Liver (tissue), 9 donors: ENCODE data around the gene DOK6. TPM values are rescaled to one million over a fixed set of nuclear protein-coding genes. Genes with fewer than 3 reads are reported as not detected.

Experiments used
- DNase-seq: peaks from one replicate; pipeline ENCODE4 v3.0.0-alpha.2; 2017; ENCODE audit warnings: low spot score
- H3K27ac ChIP-seq, 2 donors: one replicate each; pipeline ENCODE4 v1.7.0; 2013; ENCODE audit warnings: inconsistent platforms in 2 of 2, low read length in 2 of 2, control low read depth in 1 of 2, low read depth in 1 of 2, mild to moderate bottlenecking in 1 of 2
- H3K27me3 ChIP-seq, 4 donors: one replicate each; pipeline versions ENCODE4 v1.6.1 to v1.7.0; 2013; ENCODE audit warnings: low read length in 3 of 4, inconsistent platforms in 1 of 4, mild to moderate bottlenecking in 1 of 4, moderate library complexity in 1 of 4; ENCODE audit not compliant: control insufficient read depth in 4 of 4, insufficient read depth in 4 of 4
- H3K36me3 ChIP-seq, 4 donors: one replicate each; pipeline versions ENCODE4 v1.6.1 to v1.7.0; 2013; ENCODE audit warnings: low read length in 3 of 4, mild to moderate bottlenecking in 3 of 4, low read depth in 1 of 4, moderate library complexity in 1 of 4; ENCODE audit not compliant: control insufficient read depth in 4 of 4, insufficient read depth in 3 of 4
- H3K4me1 ChIP-seq, 4 donors: one replicate each; pipeline versions ENCODE4 v1.6.1 to v1.7.0; 2013; ENCODE audit warnings: low read length in 3 of 4, mild to moderate bottlenecking in 3 of 4, moderate library complexity in 1 of 4; ENCODE audit not compliant: control insufficient read depth in 4 of 4, insufficient read depth in 4 of 4
- H3K4me3 ChIP-seq, 3 donors: one replicate each; pipeline versions ENCODE4 v1.6.1 to v1.7.0; 2013; ENCODE audit warnings: low read length in 3 of 3, control low read depth in 1 of 3, low read depth in 1 of 3, mild to moderate bottlenecking in 1 of 3
- H3K9ac ChIP-seq, 2 donors: one replicate each; pipeline ENCODE4 v1.7.0; 2013; ENCODE audit warnings: low read length in 2 of 2, mild to moderate bottlenecking in 2 of 2, moderate library complexity in 2 of 2, control low read depth in 1 of 2, low read depth in 1 of 2
- H3K9me3 ChIP-seq, 4 donors: one replicate each; pipeline versions ENCODE4 v1.6.1 to v1.7.0; 2013; ENCODE audit warnings: low read length in 3 of 4; ENCODE audit not compliant: control insufficient read depth in 4 of 4
- ATF3 ChIP-seq: IDR thresholded peaks from 2 replicates; pipeline ENCODE4 v1.6.1; 2016; ENCODE audit warnings: antibody characterized with exemption
- EGR1 ChIP-seq, 2 donors: IDR thresholded peaks; 2 replicates each; pipeline ENCODE4 v1.6.1; 2016 to 2018; ENCODE audit warnings: antibody characterized with exemption in 2 of 2, low read depth in 2 of 2
- FOXA1 ChIP-seq: IDR thresholded peaks from 2 replicates; pipeline ENCODE4 v1.6.1; 2016; ENCODE audit warnings: antibody characterized with exemption
- FOXA2 ChIP-seq: IDR thresholded peaks from 2 replicates; pipeline ENCODE4 v1.6.1; 2016; ENCODE audit warnings: antibody characterized with exemption
- GABPA ChIP-seq, 2 donors: IDR thresholded peaks in 1 of 2; conservative IDR thresholded peaks in 1 of 2; 2 replicates each; pipeline ENCODE4 v1.6.1; 2016; ENCODE audit warnings: antibody characterized with exemption in 2 of 2, mild to moderate bottlenecking in 1 of 2, moderate library complexity in 1 of 2
- HNF4A ChIP-seq, 2 donors: conservative IDR thresholded peaks; 2 replicates each; pipeline ENCODE4 v1.6.1; 2016; ENCODE audit warnings: antibody characterized with exemption in 2 of 2, mild to moderate bottlenecking in 2 of 2
- HNF4G ChIP-seq: IDR thresholded peaks from 2 replicates; pipeline ENCODE4 v1.6.1; 2016; ENCODE audit warnings: antibody characterized with exemption
- JUND ChIP-seq, 2 donors: IDR thresholded peaks; 2 replicates each; pipeline ENCODE4 v1.6.1; 2016; ENCODE audit warnings: antibody characterized with exemption in 2 of 2
- MAX ChIP-seq: IDR thresholded peaks from 2 replicates; pipeline ENCODE4 v1.6.1; 2016; ENCODE audit warnings: antibody characterized with exemption
- NR2F2 ChIP-seq: IDR thresholded peaks from 2 replicates; pipeline ENCODE4 v1.6.1; 2016; ENCODE audit warnings: antibody characterized with exemption
- RAD21 ChIP-seq, 2 donors: IDR thresholded peaks; 2 replicates each; pipeline ENCODE4 v1.6.1; 2016; ENCODE audit warnings: antibody characterized with exemption in 2 of 2, mild to moderate bottlenecking in 2 of 2
- REST ChIP-seq: IDR thresholded peaks from 2 replicates; pipeline ENCODE4 v1.6.1; 2016; ENCODE audit warnings: antibody characterized with exemption, mild to moderate bottlenecking
- RXRA ChIP-seq, 2 donors: IDR thresholded peaks; 2 replicates each; pipeline ENCODE4 v1.6.1; 2017 to 2018; ENCODE audit warnings: antibody characterized with exemption in 2 of 2, mild to moderate bottlenecking in 1 of 2
- SP1 ChIP-seq: IDR thresholded peaks from 2 replicates; pipeline ENCODE4 v1.6.1; 2018; ENCODE audit warnings: antibody characterized with exemption, mild to moderate bottlenecking
- TAF1 ChIP-seq: conservative IDR thresholded peaks from 2 replicates; pipeline ENCODE4 v1.6.1; 2016; ENCODE audit warnings: antibody characterized with exemption, mild to moderate bottlenecking
- YY1 ChIP-seq: IDR thresholded peaks from 2 replicates; pipeline ENCODE4 v1.6.1; 2016; ENCODE audit warnings: antibody characterized with exemption, mild to moderate bottlenecking
- ZBTB33 ChIP-seq: IDR thresholded peaks from 2 replicates; pipeline ENCODE4 v1.6.1; 2016; ENCODE audit warnings: antibody characterized with exemption
- WGBS: extraction: QIAGEN DNeasy Blood & Tissue Kit; methylation state at CpG from one replicate; pipeline ENCODE4 v1.1.7; 2013; 5-methylcytosine and 5-hydroxymethylcytosine counted together
- polyA plus RNA-seq, 2 donors: library from polyadenylated mRNA; stranded (reverse) in 1 of 2; unstranded in 1 of 2; fragments of 200-250 nt in 1 of 2; fragments of >200 nt in 1 of 2; fragmentation: Nextera tagmentation in 1 of 2; extraction: Ambion mirVana in 1 of 2; gene quantifications; one replicate each; pipeline versions ENCODE4 v1.2.1 to v1.2.3, GENCODE V29; 2013 to 2015
- total RNA-seq, 2 donors: library from RNA; depleted of rRNA; stranded (reverse); fragments of >200 nt; gene quantifications; one replicate each; pipeline ENCODE4 v1.2.3, GENCODE V29; 2014
- donor health status: healthy.
- donor health status: healthy.
- donor health status: healthy.
- donor health status: healthy.
- donor health status: healthy.

Gene DOK6
- total and polyA plus RNA-seq, 4 donors: 0.08 to 1.1 (median 0.67) TPM

GRCh38 chr18:69674966-69675365 lies 274.3 kb downstream of the DOK6 start (continued):
- TF ChIP-seq FOXA2: no peak
- no peak for TF ChIP-seq JUND (IDR thresholded peaks at IDR 0.05)
- no peak for TF ChIP-seq EGR1 (IDR thresholded peaks at IDR 0.05; ENCODE audit: low read depth in 2 of 2)
- TF ChIP-seq HNF4A (conservative IDR thresholded peaks at IDR 0.05): no peak
- no peak for TF ChIP-seq ATF3
- no peak for TF ChIP-seq TAF1
- TF ChIP-seq ZBTB33: no peak
- no peak for TF ChIP-seq RAD21 (IDR thresholded peaks at IDR 0.05)
- no peak for TF ChIP-seq NR2F2
- no peak for TF ChIP-seq HNF4G

- Histone ChIP-seq H3K9me3 (no peaks in the 10 kb centered on the region), H3K36me3 (no peaks in the 10 kb centered on the region), H3K4me3 (no peak overlapping the region), H3K9ac (no peak overlapping the region), H3K4me1 (no peaks in the 10 kb centered on the region), H3K27me3 (no peaks in the 10 kb centered on the region), H3K27ac (no peak overlapping the region)
- WGBS: 92% methylated on average over 6 of the region's 6 CpGs
- no peak for TF ChIP-seq NR2F2
- TF ChIP-seq ATF3: no peak
- TF ChIP-seq GABPA (IDR thresholded peaks at IDR 0.05 in 1 of 2, conservative IDR thresholded peaks at IDR 0.05 in 1 of 2): no peak
- no peak for TF ChIP-seq FOXA1
- no peak for TF ChIP-seq ZBTB33
- TF ChIP-seq EGR1 (IDR thresholded peaks at IDR 0.05; ENCODE audit: low read depth in 2 of 2): no peak
- TF ChIP-seq HNF4A (conservative IDR thresholded peaks at IDR 0.05): no peak
- no peak for TF ChIP-seq REST
- TF ChIP-seq RXRA (IDR thresholded peaks at IDR 0.05): no peak
- TF ChIP-seq FOXA2: no peak
- TF ChIP-seq JUND (IDR thresholded peaks at IDR 0.05): no peak
- no peak for TF ChIP-seq TAF1
- TF ChIP-seq MAX: no peak
- TF ChIP-seq YY1: no peak
- no peak for TF ChIP-seq SP1
- TF ChIP-seq RAD21 (IDR thresholded peaks at IDR 0.05): no peak
- no peak for DNase-seq
Measured at GRCh38 chr18:69677595-69677994, 276.9 kb downstream of the DOK6 start.
